GM12874 (cell line): ENCODE data around the gene LTBP1.

Experiments
- CTCF ChIP-seq: IDR thresholded peaks from 2 replicates; pipeline ENCODE4 v1.5.1; 2011; ENCODE audit warnings: low read depth, mild to moderate bottlenecking, control low read depth, low read length, moderate library complexity; ENCODE audit not compliant: insufficient read depth

LTBP1 gene

GRCh38 chr2:33342705-33343104 is 396.0 kb downstream of the LTBP1 start:
- TF ChIP-seq CTCF = no peak

- TF ChIP-seq CTCF = no peak
These were observed 396.7 kb downstream of the LTBP1 start for GRCh38 chr2:33343387-33343895.

DNA sequence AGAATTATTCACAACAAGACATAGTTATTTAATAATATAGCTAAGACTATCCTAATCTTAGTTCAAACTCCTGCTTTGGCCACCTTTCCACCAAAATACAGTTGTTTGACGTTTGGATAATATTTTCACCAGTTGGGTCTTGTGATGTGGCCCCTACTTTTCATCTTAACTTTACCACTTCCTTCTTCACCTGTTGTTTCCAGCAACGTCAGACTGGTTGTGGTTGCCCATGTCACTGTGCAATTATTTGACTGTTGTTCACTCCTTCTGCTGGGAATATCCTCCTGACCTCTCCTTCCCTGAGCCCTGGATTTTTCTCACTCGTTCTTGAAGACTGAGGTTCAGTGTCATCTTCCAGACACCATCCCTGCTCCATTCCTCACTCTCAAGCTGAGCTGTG is 397.5 kb downstream of the LTBP1 start:
- TF ChIP-seq CTCF = no peak

DNA sequence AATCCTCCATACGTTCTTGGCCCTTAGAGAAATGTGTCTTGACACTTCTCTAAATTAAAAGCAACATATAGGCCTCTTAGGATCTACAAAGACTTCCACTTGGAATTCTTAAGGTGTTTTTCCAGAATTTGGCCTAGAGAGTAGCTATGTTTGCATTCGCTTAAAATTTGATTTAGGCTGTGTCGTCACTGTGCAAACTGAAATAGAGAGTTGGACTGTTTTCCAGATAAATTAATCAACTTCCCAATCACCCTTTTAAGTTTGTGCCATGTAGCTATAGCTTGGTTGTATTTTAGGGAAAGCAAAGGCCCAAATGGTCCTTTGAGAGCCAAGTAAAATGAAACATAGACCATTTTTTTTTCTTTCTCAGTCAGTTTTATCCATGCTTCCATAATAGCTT is 401.1 kb downstream of the LTBP1 start:
- TF ChIP-seq CTCF = no peak

- no peak for TF ChIP-seq CTCF
These were observed 403.9 kb downstream of the LTBP1 start for GRCh38 chr2:33350632-33351031.

- no peak for TF ChIP-seq CTCF
These were observed 405.0 kb downstream of the LTBP1 start for GRCh38 chr2:33351781-33352180.

GRCh38 chr2:33354981-33355380 is 408.2 kb downstream of the LTBP1 start:
- no peak for TF ChIP-seq CTCF

GRCh38 chr2:33358878-33359277 is 412.1 kb downstream of the LTBP1 start:
- TF ChIP-seq CTCF = no peak
